GM21390 (cell line): Measurements from ENCODE around the gene HRAS.

Source experiments
- ATAC-seq: cut with Tn5 transposase; IDR thresholded peaks from one replicate; pipeline ENCODE4 v1.9.1; 2021; ENCODE audit not compliant: unreplicated experiment

Gene HRAS

DNA sequence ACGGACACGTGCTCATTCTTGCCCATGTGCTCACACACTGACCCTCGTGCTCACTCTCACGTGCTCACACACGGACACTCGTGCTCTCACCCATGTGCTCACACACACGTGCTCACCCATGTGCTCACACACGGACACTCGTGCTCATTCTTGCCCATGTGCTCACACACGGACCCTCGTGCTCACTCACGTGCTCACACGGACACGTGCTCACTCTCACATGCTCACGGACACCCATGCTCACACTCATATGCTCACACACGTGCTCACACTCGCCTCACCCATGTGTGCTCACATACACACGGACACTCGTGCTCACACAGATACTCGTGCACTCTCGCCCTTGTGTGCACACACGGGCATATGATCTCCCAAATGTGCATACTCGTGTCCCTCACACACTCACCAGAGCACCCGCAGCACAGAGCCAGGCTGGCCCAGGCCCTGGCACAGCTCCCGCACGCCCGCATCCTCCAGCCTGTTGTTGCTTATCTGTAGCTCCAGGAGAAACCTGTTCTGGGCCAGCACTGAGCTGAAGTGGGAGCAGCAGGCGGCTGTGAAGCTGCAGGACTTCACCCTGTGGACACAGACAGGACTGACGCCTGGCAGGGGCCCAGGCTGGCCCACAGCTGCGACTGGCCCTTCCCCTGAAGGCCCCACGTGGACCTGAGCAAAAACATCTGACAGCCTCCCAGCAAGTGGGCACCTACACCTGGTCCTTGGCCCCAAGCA lies 37.6 kb downstream of the HRAS start:
- ATAC-seq, result no peak

DNA sequence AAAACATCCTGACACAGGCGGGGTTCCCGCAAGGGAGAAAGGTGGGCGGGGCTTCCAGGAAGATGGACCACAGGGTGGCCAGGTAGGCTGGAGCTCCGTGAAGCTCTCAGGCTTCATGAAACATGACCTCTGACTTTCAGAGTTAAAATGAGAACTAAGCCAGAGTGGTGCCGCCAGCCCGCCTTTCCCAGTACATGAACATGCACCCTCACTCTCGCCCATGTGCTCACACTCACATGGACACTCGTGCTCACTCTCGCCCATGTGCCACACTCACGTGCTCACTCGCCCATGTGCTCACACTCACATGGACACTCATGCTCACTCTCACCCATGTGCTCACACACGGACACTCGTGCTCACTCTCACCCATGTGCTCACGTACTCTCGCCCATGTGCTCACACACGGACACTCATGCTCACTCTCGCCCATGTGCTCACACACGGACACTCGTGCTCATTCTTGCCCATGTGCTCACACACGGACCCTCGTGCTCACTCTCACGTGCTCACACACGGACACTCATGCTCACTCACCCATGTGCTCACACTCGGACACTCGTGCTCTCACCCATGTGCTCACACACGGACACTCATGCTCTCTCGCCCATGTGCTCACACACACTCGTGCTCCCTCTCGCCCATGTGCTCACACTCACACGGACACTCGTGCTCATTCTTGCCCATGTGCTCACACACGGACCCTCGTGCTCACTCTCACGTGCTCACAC lies 38.4 kb downstream of the HRAS start:
- ATAC-seq, result no peak

DNA sequence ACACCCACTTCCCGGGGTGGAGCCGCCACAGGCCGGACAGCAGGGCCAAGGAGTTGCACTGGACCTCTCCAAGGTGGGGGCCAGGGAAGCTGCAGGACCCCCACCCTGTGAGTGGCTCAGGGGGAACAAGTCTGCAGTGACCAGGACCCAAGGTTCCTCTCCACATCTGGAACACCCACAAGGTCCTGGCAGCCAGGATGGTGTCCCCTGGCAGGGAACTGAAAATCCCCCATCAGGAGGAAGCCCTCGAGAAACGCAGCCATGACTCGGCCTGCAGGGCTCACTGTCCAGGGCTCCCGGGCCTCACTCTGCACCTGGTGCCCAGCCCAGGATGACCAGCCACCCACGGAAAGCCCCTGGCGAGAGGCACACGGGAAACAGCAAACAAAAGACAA lies 39.8 kb downstream of the HRAS start:
- ATAC-seq, result no peak

DNA sequence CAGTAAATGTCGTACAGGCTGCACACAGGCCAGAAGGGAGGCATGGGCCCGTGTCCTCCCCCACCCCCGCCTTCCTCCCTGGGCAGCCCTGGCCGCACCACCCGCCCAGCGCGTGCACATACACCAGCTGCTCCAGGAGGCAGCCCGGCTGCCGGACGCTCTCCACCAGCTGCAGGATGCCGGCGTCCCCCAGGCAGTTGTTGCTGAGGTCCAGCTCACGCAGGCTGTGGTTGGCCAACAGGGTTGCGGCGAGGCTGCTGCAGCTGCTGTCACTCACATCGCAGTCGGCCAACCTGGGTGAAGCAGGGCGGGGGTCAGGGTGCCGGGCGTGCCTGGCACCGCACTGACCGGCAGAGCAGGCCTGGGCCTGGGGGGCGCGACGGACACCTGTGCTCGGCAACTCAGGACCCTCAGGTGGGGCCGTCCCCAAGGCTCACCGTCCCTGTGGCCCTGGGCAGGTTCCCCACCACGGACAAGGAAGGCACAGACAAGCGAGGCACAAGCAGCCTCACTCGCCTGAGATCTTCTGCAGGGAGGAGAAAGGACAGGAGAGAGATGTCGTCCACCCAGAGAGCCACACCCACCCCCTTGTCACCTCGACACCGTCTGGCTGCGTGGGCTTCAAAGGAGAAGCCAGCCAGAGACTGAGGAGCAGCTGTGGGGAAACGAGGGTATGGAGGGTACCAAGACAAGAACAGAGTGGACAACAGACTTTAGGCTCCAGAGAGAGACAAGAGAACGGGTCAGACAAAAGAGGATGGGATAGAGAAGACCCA lies 40.4 kb downstream of the HRAS start:
- ATAC-seq, result no peak

DNA sequence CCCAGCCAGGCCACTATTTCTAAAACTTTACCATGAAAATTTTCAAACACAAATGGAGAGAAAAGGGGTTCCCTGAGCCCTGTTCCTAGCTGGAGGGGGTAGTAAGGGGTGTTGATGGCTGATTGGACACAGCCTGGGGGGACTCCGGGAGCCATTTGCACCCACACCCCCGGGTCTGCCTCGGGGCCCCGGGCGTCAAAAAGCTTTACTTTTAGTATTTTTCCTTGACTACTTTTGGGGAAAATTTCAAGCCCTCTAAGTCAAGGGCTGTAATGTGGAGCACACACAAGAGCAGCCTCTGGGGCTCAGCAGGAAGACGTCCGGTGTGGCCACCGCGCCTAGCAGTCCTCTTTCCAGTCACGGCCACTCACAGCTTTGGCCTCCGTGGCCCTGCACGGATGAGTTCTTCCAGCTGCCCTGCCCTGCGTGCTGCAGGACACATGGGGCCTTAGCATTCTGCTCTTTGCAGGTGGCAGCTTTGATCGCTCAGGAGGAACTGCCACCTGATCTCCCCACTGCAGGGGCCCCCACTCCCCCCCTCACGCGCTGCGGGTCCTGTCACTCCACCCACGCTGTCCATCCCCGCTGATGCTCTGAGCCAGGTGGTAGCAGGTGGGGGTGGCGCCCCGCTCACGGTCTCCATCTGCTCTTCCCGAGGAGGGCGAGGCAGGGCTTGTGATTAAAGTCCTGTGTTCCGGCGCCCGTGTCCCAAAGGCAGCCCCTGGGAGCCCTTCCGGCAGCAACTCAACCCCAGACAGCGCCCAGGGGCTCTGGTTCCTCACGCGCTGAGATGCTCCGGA lies 42.7 kb downstream of the HRAS start:
- no peak for ATAC-seq

DNA sequence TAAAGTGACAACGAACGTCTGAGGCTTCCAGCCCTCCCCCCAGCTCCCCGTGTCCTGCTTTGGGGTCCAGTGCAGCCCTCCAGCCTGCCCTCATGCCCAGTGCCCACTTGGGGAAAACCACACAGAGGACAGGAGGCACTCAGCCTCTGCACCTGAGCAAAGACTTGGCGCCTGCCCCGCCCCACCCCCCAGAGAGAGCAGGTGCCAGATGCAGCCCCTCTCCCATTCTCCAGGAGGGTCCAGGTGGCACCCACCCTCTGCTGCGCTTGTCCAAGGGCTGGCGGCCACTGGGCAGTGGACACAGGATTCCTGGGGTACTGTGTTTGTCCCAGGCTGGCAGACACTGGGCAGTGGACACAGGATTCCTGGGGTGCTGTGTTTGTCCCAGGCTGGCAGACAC lies 44.0 kb downstream of the HRAS start:
- no peak for ATAC-seq

DNA sequence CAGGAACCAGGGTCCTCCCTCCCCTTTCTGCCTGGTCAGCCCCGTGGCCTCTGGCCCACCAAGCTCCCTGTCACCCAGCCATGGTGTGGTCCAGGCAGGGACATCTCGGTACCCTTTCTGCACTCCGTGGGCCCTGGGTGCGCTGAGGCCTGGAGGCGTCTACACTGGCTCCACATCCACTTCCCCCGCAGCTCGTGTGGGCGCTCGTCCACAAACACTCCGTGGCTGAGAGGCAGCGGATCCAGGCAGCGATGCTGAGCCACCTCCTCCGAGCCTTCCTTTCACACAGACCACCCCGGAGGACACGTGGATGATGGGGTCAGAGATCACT lies 44.5 kb downstream of the HRAS start:
- ATAC-seq, result no peak

DNA sequence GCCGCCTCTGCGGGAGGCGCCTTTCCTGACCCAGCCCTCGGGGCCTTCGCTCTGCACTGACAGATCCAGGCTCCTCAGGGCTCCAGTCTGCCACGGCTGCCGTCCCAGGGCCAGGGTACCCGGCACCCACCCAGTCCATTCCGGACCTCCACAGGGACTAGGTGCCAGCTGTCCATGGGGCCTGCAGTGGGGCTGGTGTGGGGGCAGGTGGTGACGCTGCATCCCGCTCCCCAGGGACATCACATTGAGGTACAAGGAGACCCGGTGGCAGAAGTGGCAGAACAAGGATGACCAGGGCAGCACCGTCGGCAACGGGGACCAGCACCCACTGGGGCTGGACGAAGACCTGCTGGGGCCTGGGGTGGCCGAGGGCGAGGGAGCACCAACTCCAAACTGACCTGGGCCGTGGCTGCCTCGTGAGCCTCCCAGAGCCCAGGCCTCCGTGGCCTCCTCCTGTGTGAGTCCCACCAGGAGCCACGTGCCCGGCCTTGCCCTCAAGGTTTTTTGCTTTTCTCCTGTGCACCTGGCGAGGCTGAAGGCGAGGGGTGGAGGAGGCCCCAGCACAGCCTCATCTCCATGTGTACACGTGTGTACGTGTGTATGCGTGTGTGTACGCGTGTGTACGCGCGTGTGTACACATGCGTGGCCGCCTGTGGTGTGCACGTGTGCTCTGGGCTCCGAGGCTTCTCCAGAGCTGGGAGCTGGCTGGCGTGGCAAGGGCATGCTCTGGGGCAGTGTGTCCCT lies 45.0 kb downstream of the HRAS start:
- ATAC-seq, result no peak

DNA sequence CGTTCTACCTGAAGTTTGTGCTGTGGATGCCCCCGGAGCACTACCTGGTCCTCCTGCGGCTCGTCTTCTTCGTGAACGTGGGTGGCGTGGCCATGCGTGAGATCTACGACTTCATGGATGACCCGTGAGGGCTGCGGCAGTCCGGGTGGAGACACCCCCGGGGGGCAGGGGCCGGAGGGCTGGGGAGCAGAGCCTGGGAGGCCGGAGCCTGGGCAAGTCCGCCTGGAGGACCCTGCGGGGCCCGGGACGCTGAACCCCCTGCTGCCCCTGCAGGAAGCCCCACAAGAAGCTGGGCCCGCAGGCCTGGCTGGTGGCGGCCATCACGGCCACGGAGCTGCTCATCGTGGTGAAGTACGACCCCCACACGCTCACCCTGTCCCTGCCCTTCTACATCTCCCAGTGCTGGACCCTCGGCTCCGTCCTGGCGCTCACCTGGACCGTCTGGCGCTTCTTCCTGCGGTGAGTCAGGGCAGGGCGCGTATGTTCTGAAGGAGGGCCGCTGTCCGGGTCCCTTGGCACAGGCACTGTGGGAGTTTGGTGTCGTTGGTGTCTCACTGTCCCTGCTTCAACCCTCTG lies 45.7 kb downstream of the HRAS start:
- ATAC-seq, result no peak

DNA sequence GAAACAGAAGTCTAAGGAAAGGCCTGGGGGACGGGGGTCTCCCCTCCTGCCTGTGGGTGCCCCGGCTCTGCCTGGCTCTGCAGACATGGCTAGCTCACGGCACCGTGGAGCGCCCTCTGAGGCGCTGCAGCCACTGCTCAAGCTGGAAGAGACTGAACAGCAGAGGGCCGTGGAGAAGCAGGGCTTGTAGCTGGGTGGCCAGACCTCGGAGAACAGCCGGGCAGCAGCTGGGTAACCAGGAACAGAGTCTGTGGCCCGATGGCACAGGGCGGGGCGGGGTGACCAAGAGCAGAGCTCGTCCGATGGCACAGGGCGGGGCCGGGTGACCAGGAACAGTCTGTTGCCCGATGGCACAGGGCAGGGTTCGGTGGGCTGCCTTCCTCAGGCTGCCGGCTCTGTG lies 46.4 kb downstream of the HRAS start:
- no peak for ATAC-seq

DNA sequence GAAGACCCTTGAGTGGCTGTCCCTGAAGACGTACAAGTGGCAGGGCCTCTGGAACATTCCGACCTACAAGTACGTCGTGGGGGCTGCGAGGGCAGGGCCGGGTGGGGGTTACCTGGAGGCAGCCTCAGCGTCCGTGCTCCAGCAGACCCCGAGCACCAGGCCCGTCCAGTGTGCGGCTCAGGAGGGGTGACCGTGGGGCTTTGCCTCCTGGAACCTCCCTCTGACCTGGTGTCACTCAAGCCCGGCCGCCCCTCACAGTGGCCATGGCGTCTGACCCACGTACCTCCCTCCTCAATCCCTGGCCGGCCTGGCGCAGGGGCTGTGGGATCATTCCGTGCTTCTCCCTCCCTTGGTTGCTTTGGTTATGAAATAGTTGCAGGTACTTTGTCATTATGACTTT lies 46.8 kb downstream of the HRAS start:
- no peak for ATAC-seq

DNA sequence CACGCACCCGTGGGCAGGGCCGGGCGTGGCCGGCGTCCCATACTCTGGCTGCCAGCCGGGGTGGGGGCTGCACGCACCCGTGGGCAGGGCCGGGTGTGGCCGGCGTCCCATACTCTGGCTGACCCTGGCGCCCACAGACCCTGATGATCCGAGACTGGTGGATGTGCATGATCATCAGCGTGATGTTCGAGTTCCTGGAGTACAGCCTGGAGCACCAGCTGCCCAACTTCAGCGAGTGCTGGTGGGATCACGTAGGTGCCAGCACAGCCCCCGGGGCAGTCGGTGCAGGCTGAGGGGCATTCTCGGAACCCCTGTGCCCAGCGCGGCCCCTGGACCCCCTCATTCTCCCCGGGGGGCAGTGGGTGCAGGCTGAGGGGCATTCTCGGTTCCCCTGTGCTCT lies 47.3 kb downstream of the HRAS start:
- ATAC-seq, result no peak

DNA sequence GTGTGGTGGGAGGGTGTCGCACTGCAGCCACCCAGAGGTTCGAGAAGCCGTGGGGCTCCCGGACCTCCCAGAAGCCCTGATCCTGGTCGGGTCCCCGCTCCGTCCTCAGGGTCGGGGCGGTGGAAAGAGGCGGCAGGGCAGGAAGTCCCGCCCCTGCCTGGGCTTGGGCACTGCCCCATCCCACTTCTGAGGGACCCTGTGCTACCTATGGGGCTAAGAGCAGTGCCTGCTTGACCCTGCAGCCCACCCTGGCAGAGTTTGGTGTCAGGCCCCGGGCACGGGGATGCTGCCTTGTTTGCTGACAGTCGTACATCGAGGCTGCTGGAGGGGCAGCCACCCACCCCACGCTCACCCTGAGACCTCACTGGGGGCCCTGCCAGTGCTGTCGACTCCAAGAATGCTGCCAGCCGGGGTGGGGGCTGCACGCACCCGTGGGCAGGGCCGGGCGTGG lies 47.8 kb downstream of the HRAS start:
- no peak for ATAC-seq

DNA sequence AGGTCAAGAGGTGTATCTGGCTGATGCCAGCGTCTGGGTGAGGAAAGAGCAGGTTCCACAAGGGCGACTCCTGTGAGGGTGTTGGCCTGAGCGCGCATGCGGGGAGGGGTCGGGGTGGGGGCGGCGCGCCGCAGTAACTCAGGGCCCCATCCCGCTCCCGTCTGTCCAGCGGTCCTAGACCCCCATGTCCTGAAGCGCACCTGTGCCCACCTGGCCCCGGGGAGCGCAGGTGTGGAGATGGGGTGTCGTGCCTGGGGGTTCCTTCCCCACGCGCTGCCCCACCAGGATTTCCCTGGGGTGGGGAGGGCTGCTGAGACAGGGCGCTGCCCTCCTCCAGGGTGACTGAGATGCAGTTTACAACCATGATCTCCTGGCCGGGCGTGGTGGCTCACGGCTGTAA lies 49.2 kb downstream of the HRAS start:
- ATAC-seq, result no peak

DNA sequence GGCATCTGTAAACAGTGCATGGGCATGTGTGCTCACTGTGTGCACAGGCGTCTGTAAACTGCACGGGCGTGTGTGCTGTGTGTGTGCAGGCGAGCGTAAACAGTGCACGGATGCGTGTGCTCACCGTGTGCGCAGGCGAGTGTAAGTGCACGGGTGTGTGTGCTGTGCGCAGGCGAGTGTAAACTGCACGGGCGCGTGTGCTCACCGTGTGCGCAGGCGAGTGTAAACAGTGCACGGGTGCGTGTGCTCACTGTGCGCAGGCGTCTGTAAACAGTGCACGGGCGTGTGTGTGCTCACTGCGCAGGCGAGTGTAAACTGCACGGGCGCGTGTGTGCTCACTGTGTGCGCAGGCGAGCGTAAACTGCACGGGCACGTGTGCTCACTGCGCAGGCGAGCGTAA lies 50.8 kb downstream of the HRAS start:
- no peak for ATAC-seq
